HG02852 (cell line): Measurements from ENCODE around the gene UNKL.

Source experiments
- ATAC-seq: cut with Tn5 transposase; IDR thresholded peaks from one replicate; pipeline ENCODE4 v1.9.1; 2021; ENCODE audit warnings: mild to moderate bottlenecking, moderate library complexity; ENCODE audit not compliant: unreplicated experiment

UNKL gene

DNA sequence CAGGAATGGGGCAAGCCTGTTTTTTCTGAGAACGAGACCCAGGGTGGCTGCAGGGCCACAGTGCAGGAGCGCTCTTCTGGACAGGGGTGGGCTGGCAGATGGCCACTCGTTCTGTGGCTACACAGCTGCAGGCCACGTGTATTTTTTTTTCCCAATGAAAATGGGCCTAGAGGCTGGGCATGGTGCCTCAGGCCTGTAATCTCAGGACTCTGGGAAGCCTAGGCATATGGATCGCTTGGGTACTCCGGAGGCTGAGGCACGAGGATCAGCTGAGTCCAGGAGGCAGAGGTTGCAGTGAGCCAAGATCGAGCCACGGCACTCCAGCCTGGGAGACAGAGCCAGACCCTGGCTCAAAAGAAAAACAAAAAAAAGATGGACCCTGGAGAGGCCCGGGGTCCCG, 6.8 kb downstream of the UNKL start:
- ATAC-seq: peak; percentile 10

DNA sequence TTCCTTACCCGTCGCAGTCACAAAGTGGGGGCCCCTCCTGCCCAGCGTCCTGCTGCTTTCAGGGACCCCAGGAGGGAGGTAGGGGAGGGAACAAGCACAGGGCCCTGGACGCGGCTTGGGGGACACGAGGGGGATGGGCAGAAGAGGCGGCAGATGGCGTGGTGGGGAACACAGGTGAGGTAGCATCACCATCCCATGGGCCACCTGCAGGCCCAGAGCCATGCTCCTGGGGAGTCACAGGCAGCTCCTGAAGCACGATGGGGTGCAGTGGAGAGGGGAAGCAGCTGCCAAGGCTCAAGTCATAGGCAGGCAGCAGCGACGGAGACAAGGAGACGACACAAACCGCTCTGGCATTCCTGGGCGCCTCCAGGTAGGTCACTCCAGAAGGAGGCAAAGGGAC, 10.8 kb downstream of the UNKL start:
- no peak for ATAC-seq

DNA sequence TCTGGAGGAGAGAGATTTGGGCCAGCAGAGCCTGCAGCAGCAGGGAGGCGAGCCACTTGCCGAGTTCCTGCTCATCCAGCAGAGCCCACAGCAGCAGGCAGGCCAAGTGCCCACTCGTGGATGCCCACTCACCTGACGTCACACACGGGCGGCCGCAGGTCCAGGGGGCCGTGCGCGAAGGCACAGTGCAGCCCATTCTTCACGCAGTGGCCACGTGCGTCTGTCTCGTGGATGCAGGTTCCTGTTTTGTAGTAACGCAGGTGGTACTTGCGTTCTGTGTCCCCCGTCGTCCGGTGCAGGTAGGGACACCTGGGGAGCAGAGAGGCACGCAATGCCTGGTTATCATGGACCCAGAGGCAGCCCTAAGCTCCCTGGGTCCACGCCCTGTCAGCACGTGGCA, 11.5 kb downstream of the UNKL start:
- ATAC-seq: no peak

DNA sequence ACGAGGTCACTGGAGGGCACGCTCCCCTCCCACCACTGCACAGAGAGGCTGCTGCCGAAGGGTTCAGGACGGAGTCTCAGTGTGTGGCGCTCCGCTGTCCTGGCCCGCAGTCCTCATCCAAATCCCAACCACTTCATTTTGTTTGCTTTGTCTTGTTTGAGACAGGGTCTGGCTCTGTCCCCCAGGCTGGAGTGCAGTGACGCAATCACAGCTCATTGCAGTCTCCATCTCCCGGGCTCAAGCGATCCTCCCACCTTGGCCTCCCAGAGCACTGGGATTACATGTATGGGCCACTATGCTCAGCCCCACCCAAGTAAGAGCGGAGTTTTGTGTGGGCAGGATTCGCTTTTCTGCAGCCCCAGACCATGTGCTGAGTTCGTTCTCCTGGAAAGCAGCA, 12.7 kb downstream of the UNKL start:
- no peak for ATAC-seq

DNA sequence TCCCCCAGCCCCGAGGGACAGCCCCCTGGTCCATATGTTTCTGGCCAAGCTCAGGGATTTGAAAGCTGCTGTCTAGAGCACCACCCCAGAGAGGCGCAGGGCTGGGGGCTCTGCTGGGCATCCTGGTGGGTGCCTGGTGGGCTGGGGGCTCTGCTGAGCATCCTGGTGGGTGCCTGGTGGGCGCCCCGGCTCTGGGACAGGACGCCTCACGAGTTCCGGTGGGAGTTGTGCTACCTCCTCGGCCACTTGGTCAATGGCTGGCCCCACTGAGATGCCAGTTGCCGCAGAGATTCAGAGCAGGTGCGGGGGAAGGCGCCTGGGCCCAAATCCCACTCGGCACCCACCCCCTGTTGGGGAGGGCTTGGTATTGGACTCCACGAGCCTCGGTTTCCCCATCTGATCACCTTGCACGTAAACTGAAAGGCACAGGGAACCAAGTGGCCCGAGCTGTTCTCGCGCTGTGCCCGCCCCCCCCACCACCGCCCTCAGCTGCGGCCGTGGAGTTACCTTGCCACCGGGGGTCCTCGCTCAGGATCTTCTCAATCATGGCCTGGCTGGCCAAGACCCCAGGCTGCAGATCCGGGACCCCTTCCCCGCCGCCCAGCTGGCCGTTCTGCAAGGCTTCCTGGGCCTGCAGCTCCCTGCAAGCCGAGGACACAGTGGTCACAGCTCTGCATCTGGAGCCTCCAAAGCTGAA, 13.3 kb downstream of the UNKL start:
- no peak for ATAC-seq

DNA sequence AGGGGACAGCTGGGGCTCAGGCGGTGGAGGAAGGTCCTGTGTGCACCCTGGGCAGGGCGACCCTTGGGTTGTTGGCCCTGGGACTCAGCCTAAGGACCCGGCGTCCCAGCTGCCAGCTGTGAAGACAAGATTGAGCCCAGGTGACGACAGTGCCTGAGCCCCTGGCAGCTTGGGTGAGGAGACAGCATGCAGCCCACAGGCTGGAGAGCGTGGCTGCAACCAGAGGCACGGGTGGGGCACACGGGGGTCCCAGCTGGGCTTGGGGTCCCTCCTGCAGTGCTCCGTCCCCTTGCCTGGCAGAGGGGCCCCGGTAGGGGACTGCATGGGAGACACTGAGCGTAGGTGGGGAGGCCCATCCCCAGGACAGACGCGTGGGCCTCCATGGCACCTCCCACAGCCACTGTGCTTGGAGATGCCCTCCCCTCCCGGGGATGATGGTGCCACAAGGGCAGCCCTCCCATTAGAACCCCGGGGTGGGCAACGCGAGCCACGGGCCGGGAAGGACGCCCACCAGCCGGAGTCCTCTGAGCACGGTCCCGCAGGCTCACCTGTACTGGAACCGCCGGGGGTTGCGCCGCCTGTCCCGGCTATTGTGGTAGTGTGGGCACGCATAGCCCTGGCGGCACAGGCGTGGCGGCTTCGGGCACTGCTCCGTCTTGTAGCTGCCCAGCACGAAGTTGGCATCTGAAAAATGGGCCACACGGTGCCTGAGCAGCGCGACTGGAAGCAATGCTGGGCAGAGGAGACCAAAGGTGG, 15.5 kb downstream of the UNKL start:
- no peak for ATAC-seq

DNA sequence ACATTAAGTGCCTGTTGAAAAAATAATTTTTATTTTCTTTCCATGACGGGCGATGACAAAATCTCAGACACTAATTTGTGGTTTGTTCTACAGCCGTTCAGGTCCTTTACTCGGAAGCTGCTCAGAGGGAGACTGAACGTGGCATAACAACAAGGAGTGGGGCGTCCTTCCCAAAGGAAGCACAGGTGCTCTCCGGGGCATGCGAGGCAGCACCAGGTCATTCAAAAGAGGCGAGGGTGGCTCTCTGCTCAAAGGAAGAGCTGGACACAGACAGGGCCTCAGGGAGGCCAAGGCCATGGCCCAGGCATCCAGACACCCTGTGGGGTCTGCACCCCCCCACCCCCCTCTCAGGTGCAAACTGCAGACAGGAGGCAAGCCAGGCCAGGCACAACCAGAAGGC, 16.2 kb downstream of the UNKL start:
- no peak for ATAC-seq

DNA sequence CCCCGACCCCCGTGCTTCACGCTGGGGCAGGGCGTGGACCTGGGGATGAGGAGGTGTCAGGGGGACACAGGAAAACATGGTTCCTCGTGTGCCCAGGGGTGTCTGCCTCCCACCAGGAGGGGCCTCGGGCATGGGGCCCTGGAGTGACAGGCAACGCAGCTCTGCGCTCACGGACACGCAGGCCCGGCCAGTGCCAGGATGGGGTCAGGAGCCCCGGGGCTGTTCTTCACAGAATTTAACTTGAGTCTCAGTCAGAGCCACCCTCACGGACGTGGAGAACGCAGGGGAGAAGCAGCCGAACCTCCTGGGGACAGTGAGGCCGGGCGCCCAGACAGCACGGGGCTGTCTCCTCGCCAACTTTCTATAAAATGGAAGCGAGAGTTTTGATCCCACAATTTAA, 16.7 kb downstream of the UNKL start:
- ATAC-seq: no peak

DNA sequence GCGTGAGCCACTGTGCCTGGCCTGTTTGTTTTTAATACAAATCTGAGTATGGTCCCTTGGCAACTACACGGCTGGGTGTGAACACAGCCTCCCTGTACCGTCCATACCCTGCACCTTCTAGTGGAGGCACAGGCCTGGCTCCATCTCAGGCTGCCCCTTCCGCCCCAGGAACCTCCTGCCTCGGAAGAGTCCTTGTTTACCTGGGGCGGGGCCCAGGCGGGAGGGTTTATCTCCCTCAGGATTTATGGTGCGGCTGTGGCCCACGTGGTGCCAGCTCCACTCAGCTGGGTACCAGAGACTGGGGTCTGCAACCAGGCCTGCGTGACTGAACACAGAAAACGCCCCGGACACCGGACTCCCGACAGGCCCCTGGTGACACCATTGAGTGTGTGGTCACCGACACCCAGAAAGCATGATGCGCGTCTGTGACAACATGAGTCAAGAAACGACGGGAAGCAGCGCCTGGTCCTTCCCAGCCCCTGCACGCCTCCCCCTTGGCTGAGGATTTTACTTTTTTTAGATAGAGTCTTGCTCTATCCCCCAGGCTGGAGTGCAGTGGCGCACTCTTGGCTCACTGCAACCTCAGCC, 19.0 kb downstream of the UNKL start:
- ATAC-seq: no peak

DNA sequence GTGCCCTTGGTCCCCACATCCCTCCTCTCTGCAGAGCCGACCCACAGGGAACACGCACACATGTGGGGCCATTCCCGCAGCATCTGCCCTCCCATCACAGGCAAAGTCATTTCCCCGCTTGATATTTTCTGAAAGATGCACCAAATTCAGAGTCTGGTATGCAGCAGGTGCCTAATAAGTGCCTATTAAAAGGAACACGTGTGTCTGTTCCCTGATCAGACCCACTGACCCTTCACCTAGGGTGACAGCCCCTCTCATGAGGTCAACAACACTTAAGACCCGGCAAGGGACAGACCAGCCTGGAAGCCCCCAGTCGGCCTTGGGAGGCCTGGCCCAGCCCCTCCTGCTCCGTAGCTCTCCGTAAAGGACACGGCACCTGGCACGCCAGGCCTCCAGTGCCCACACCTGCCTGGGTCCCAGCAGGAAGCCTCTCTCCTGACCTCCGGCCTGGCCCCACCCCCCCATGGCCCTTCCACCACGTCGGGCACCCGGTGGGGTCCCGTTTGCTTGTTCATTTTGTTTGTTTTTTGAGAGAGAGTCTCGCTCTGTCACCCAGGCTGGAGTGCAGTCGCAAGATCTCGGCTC, 20.0 kb downstream of the UNKL start:
- no peak for ATAC-seq

DNA sequence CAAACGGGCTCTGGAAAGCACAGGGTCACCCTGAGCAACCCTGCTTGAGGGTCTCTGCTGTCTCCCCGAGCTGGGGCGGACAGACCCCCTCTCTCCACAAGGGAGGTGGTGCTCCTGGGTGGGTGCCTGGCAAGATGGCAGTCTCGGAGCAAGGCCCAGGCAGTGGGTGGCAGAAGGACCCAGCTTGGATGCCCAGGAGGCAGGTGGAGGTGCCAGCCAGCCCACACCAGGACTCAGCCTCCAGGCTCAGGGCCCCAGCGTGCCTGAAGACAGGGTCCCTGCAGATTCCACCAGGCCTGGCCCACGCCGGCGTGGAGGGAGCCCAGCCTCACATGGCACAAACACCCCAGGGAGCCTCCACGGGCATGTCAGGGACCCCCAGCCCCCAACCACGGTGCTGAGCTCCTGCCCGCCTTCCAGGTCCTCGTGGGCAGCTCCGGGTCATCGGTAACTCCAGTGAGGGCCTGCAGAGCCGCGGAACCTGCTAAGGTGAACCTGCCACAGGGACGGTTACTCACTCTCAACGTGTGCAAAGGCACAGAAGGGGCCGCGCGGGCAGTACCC, 20.8 kb downstream of the UNKL start:
- ATAC-seq: no peak

DNA sequence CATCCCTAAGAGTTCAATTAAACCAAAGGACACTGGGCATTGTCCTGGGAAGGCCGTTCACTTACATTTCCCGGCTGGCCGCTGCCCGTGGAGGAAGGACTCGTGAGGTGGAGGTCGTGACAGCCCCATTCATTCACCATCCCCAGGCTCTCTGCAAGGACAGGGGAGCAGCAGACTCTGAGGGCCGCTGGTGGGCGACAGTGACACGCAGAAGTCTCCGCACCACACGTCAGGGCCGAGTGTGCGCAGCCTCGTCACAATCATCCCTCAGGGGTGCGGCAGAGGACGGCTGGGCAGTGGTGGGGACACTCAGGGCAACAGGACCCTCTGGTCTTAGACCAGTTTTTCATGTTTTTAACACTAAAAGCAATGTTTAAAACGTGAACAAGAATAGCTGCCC, 21.7 kb downstream of the UNKL start:
- ATAC-seq: no peak

DNA sequence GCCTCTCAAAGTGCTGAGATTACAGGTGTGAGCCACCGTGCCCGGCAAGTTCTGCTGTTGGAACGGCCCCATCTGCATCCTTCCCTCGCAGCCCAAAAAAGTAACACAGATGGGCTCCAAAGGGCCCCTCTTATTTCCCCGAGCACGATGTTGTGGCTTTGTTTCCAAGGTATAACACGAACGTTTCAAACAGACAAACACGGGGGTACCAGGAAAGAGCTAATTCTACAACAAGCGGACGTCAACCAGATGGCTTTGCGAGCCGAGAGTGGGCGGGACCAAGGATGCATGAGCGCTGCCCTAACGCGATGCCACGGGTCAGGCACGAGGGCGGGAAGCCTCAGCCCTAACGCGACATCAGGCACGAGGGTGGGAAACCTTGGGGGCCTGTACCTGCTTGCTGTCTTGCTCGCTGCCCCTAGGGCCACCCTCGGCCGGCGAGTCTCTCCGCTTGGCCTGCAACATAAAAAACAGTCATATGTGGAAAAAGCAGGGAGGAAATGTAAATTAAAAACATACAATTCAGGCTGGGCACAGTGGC, 24.2 kb downstream of the UNKL start:
- no peak for ATAC-seq

DNA sequence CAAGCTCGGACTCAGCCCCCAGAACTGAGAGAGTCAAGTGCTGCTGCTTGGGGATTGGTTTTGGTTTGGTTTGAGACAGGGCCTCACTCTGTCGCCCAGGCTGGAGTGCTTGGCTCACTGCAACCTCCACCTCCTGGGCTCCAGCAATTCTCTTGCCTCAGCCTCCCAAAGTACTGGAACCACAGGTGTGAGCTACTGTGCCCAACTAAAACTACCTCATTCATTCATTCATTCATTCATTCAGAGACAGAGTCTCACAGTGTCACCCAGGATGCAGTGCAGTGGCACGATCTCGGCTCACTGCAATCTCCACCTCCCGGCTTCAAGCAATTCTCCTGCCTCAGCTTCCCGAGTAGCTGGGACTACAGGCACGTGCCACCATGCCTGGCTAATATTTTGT, 24.7 kb downstream of the UNKL start:
- ATAC-seq: no peak

DNA sequence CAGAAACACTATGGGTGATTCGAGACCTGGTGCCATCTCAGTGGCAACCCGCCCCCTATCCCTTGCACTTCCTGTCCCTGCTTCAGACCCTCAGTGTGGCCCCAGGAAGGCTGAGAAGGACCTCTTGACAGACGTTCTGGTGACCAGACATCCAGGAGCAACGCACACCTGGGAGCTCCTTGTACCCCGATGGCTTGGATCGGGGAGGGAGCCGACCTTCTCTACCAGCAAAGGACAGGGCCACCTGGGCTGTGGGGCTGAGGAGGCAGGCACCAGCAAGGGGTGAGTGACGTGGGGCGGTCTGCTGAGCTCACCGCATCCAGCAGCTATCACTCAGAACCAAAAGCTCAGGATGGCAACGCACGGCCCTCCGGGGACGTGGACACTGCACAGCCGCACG, 27.2 kb downstream of the UNKL start:
- no peak for ATAC-seq

DNA sequence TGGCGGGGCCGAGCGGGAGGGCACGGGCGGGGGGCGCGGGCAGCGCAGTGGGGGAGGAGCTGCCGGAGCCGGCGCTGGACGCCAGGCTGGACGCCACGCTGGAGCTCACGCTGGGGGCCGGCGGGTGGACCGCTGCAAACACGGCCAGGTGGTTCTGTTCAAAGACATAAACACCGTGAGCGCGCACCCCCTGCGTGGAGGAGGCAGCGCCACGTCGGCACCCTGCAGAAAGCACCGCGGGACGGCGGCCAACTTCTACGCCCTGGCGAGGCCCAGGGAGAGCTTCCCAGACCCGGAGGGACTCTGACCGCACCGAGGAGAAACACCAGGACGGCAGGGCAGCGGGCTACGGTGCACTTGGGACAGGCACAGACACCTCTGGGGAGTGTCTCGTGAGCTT, 29.3 kb downstream of the UNKL start:
- ATAC-seq: no peak

DNA sequence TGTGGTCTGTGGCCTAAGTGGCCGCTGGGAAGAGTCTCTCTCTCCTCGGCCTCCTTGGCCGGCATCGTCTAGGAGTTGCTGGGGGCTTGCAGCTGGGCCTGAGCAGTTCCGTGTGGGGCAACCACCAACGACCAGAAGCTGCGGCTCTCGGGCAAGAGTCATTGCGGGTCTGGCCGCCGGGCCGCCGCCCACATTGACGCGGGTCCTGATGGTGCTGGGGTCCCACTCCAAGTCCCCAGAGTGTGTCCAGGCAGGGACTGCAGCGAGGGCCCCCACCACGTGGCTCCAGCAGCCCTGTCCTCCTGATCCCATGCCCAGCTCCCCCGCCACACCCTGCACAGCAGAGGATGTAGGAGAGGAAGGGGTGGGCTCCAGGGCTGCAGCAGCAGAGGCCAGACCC, 30.9 kb downstream of the UNKL start:
- ATAC-seq: no peak

DNA sequence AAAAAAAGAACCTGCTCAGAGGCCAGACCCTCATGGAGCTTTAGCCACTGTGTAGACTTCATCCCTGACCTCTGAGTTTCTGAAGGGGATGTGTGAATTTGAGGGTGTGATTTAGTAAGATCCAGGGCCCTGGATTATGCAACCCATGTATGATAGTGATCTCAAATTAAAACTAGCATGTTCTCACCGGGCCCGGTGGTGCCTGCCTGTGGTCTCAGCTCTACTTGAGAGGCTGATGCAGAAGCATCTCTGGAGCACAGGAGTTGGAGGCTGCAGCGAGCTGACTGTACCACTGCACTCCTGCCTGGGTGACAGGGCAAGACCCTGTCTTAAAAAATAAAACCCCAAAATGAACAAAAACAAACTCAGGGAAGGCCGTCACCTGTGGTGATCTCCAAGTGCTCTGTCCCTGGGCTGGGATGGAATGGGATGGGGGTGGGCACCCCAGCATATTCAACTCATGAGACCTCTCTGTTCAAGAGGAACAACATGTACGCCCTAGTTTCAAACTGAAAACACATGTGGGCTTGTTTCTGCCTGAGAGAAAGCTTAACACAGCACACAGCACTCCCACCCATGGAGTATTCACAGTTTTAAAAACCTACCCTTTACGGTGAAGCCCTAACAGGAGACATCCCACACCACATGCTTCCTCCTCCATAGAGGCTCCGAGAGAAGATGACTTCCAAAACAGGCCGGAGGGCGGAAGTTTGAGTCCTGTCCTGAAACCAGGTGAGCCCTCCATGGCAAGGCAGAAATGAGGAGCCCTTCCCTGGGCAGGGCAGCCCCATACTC, 32.7 kb downstream of the UNKL start:
- no peak for ATAC-seq

DNA sequence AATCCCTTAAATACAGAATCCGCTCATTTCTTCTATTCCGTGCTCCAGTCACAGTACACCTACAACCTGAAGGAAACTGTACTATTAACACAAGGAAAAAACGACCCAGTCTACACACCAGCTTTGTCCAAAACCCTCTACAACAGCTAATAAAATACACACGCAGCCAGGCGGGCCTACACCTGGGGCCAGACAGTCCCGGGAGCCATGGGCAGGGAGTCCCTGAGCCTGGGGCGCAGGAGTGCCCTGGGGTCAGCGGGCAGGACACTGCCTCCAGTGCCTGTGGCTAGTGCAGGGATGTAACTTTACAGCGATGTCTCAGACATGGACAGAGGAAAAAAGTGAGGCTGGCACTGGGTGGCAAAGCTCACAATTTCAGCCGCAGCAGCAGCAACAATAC, 34.3 kb downstream of the UNKL start:
- no peak for ATAC-seq

DNA sequence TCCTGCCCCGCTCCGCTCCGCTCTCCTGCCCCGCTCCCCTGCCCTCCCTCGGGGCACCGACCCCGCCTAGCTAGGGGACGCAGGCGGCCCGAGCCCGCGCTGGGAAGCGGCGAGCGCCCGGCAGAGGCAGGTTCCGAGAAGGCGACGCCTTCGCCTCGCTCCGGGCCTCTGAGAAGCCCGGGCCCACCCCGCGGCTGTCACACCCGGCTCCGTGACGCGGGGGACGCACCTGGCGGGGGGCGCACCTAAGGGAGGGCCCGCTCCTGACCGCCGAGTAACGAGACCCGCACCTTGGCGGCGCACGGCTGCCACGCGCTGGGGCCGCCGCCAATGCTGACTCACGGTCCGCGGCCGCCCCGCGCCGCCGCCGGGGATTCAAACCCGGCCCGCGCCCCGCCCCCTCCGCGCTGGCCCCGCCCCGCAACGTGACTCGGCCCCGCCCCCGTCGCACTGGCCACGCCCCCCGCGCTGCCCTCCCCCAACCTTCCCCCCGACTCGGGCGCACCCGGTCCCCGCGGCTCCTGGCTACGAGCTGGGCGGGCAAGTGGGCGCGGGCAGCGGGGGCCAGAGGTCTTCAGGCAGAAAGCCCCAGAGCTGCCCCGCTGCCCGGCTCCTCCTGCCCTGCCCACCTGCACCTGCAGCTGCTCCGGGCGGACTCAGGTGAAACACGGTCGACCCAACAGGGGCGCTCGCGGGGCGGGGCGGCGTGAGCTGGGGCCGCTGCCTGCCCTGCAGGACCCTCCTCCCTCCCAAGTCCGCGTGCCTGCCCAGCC, 35.0 kb downstream of the UNKL start:
- peak; percentile 42 for ATAC-seq
